HCT116 (cell line): ENCODE measurements around the gene POLD1. TPM values are rescaled to one million over a fixed set of nuclear protein-coding genes. Genes with fewer than 3 reads are reported as not detected.

Experiments used
- ATAC-seq: fragments of 200-7000 bp; cut with Tn5 transposase; 2 replicates; pipeline ENCODE4 v1.9.1; 2020; ENCODE audit warnings: mild to moderate bottlenecking, moderate library complexity
- BruUV-seq: library from RNA; stranded (reverse); fragments of 400-500 nt; replicated peaks from 2 replicates; lab custom pipeline; 2021; lab: Mats Ljungman, UMichigan
- CTCF ChIA-PET: fragments of 300-600 bp; sonication (Branson Sonifier 250); formaldehyde crosslinking; loops from one replicate; lab custom pipeline; 2021; ENCODE audit warnings: antibody characterized with exemption; lab: Charles Lee
- POLR2A ChIA-PET: fragments of 300-600, 350-600 bp; sonication (Branson Sonifier 250); formaldehyde crosslinking; loops from one replicate; lab custom pipeline; 2021; ENCODE audit warnings: antibody characterized with exemption; lab: Charles Lee
- RAD21 ChIA-PET, 2 experiments: fragments of 300-600 bp; sonication (Branson Sonifier 250); formaldehyde crosslinking; loops; one replicate each; lab custom pipeline; 2023; ENCODE audit warnings: low total read pairs in 2 of 2; ENCODE audit not compliant: uncharacterized antibody in 2 of 2, unreplicated experiment in 2 of 2, low non-redundant PET in 1 of 2; lab: Charles Lee
- DNase-seq: peaks from one replicate; pipeline ENCODE4 v3.0.0-alpha.2; 2010; ENCODE audit warnings: low read depth, low spot score
- H2AFZ ChIP-seq: fragments of 200-600 bp; shearing (Covaris generic), sonication (generic); 2 replicates; pipeline ENCODE4 v1.6.1; 2017; ENCODE audit warnings: low read depth, mixed run types, mixed read lengths, antibody characterized with exemption, low read length; ENCODE audit not compliant: poor library complexity, severe bottlenecking
- H3K27ac ChIP-seq: 2 replicates; pipeline ENCODE4 v1.5.1; 2012; ENCODE audit warnings: low read depth, low read length
- H3K27me3 ChIP-seq: fragments of 200-600 bp; sonication (generic); 2 replicates; pipeline ENCODE4 v1.6.1; 2016; ENCODE audit warnings: mixed run types, low read length, mixed read lengths; ENCODE audit not compliant: insufficient read depth
- H3K36me3 ChIP-seq, 2 experiments: fragments of 200-500 bp in 1 of 2; fragments of 200-600 bp in 1 of 2; sonication (Bioruptor generic) in 1 of 2; sonication (generic) in 1 of 2; 2 replicates each; pipeline versions ENCODE4 v1.5.1 to v1.6.1; 2014 to 2016; ENCODE audit warnings: low read length in 2 of 2, inconsistent platforms in 1 of 2, mixed read lengths in 1 of 2, mixed run types in 1 of 2; ENCODE audit not compliant: insufficient read depth in 2 of 2, control insufficient read depth in 1 of 2
- H3K4me1 ChIP-seq, 2 experiments: fragments of 200-600 bp in 1 of 2; sonication (generic) in 1 of 2; 2 replicates each; pipeline versions ENCODE4 v1.5.1 to v1.6.1; 2012 to 2017; ENCODE audit warnings: low read length in 2 of 2, inconsistent platforms in 1 of 2, mild to moderate bottlenecking in 1 of 2, mixed read lengths in 1 of 2, mixed run types in 1 of 2, moderate library complexity in 1 of 2; ENCODE audit not compliant: insufficient read depth in 2 of 2, control insufficient read depth in 1 of 2
- H3K4me2 ChIP-seq: fragments of 200-600 bp; sonication (generic); 2 replicates; pipeline ENCODE4 v1.6.1; 2017; ENCODE audit warnings: mixed run types, low read length, mixed read lengths
- H3K4me3 ChIP-seq, 2 experiments: fragments of 200-600 bp in 1 of 2; sonication (generic) in 1 of 2; replicated peaks in 1 of 2; 2 replicates each; pipeline ENCODE4 v1.5.1; 2011 to 2016; ENCODE audit warnings: low read length in 2 of 2, control low read depth in 1 of 2, low read depth in 1 of 2, mild to moderate bottlenecking in 1 of 2, mixed read lengths in 1 of 2, mixed run types in 1 of 2
- H3K79me2 ChIP-seq: fragments of 200-600 bp; sonication (generic); 2 replicates; pipeline ENCODE4 v1.6.1; 2017; ENCODE audit warnings: mild to moderate bottlenecking, mixed run types, low read length, moderate library complexity, mixed read lengths; ENCODE audit not compliant: insufficient read depth
- H3K9ac ChIP-seq: fragments of 200-600 bp; sonication (generic); 2 replicates; pipeline ENCODE4 v1.6.1; 2016; ENCODE audit warnings: low read length, mixed read lengths
- H3K9me2 ChIP-seq: fragments of 200-600 bp; sonication (generic), shearing (Covaris generic); 2 replicates; pipeline ENCODE4 v1.6.1; 2017; ENCODE audit warnings: mixed run types, mild to moderate bottlenecking, moderate library complexity; ENCODE audit not compliant: insufficient read depth
- H3K9me3 ChIP-seq, 2 experiments: fragments of 200-500 bp in 1 of 2; fragments of 200-600 bp in 1 of 2; sonication (Bioruptor generic) in 1 of 2; sonication (generic) in 1 of 2; 2 replicates each; pipeline ENCODE4 v1.6.1; 2014 to 2017; ENCODE audit warnings: low read length in 2 of 2, mixed read lengths in 2 of 2, inconsistent platforms in 1 of 2, low read depth in 1 of 2, mild to moderate bottlenecking in 1 of 2, mixed run types in 1 of 2, moderate library complexity in 1 of 2; ENCODE audit not compliant: control insufficient read depth in 1 of 2, insufficient read depth in 1 of 2
- H4K20me1 ChIP-seq: fragments of 200-600 bp; sonication (generic), shearing (Covaris generic); 2 replicates; pipeline ENCODE4 v1.6.1; 2017; ENCODE audit warnings: mixed run types, mild to moderate bottlenecking, moderate library complexity; ENCODE audit not compliant: insufficient read depth
- ELF1 ChIP-seq: IDR thresholded peaks from 2 replicates; pipeline ENCODE4 v1.6.1; 2012; ENCODE audit warnings: low read depth, borderline replicate concordance
- FOSL1 ChIP-seq: IDR thresholded peaks from 2 replicates; pipeline ENCODE4 v1.6.1; 2012; ENCODE audit warnings: low read depth
- JUND ChIP-seq: IDR thresholded peaks from 2 replicates; pipeline ENCODE4 v1.6.1; 2012
- POLR2A ChIP-seq: IDR thresholded peaks from 2 replicates; pipeline ENCODE4 v1.7.0; 2011; ENCODE audit warnings: borderline replicate concordance; ENCODE audit not compliant: insufficient read depth, insufficient read length; ENCODE audit errors: extremely low read depth
- POLR2AphosphoS5 ChIP-seq: IDR thresholded peaks from 2 replicates; pipeline ENCODE4 v1.6.1; 2011; ENCODE audit warnings: mild to moderate bottlenecking, low read depth, low read length, moderate library complexity
- SRF ChIP-seq: IDR thresholded peaks from 2 replicates; pipeline ENCODE4 v1.6.1; 2012; ENCODE audit warnings: low read depth
- TCF7L2 ChIP-seq: IDR thresholded peaks from 2 replicates; pipeline ENCODE4 v1.7.0; 2011; ENCODE audit warnings: borderline replicate concordance, inconsistent platforms; ENCODE audit not compliant: insufficient read depth, insufficient read length; ENCODE audit errors: extremely low read depth
- ZFX ChIP-seq: fragments of 450-650 bp; IDR thresholded peaks from 2 replicates; pipeline ENCODE4 v1.6.1; 2017
- intact Hi-C: fragments of 100-400 bp; cut with micrococcal nuclease; formaldehyde crosslinking; loops from 2 replicates; pipeline ENCODE4 v1.10.0; 2022
- total RNA-seq: library from RNA; stranded (reverse); gene quantifications from one replicate; pipeline ENCODE4 v1.2.1, GENCODE V29; 2021; ENCODE audit not compliant: unreplicated experiment
- TF ChIP-seq, protein P1 (sequence below): IDR thresholded peaks from 2 replicates; pipeline ENCODE4 v1.6.1; 2012; ENCODE audit warnings: low read depth

POLD1 gene
- total RNA-seq, 1 experiment from 2014 or later, result 122 TPM

DNA sequence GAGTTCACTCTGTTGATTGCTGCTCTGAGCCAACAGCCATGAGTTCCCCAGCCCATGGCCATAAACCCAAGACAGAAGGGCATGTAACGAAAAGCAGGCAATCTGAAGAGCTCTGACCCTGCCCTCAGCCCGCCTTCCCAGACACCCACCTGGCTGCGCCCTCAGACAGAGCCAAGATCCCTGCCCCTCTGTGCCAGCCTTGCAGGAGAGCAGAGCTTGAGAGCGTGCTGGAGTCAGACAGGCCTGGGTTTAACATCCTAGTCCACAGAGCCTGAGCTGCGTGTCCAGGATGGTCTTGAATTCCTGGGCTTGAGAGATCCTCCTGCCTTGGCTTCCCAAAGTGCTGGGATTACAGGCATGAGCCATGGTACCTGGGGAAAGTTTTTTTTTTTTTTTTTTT lies 73.2 kb downstream of the POLD1 start:
- no peak overlapping the region for H3K4me2 ChIP-seq
- no peak for DNase-seq
- CTCF ChIA-PET, result interaction anchor here (0.6 kb wide), 1 partner anchor 248 kb away, joined by 3 read pairs; no protein-coding TSS in a partner anchor
- BruUV-seq, result no TSS peak
- POLR2A ChIA-PET, result interaction anchor here (0.7 kb wide), 1 partner anchor 115 kb away, joined by 3 read pairs; no protein-coding TSS in a partner anchor
- H3K9ac ChIP-seq, result no peak overlapping the region
- intact Hi-C loops, result no loop called here
- no peak overlapping the region for H3K27ac ChIP-seq
- no peaks in the 10 kb centered on the region for H3K27me3 ChIP-seq
- peaks cover 7 to 24% of the 10 kb centered on the region in 2 experiments for H3K4me1 ChIP-seq
- no peak overlapping the region for H2AFZ ChIP-seq
- H3K79me2 ChIP-seq, result no peaks in the 10 kb centered on the region
- H3K9me2 ChIP-seq, result no peaks in the 10 kb centered on the region
- ATAC-seq, result no peak
- H3K9me3 ChIP-seq, result no peaks in the 10 kb centered on the region
- H3K36me3 ChIP-seq, result no peaks in the 10 kb centered on the region
- RAD21 ChIA-PET, result no interaction called here
- no peak overlapping the region for H3K4me3 ChIP-seq
- TF ChIP-seq FOSL1 (no peak), TCF7L2 (no peak), SRF (no peak), POLR2A (no peak), POLR2AphosphoS5 (no peak), ZFX (no peak), JUND (no peak), ELF1 (no peak)
- TF ChIP-seq, protein P1, sequence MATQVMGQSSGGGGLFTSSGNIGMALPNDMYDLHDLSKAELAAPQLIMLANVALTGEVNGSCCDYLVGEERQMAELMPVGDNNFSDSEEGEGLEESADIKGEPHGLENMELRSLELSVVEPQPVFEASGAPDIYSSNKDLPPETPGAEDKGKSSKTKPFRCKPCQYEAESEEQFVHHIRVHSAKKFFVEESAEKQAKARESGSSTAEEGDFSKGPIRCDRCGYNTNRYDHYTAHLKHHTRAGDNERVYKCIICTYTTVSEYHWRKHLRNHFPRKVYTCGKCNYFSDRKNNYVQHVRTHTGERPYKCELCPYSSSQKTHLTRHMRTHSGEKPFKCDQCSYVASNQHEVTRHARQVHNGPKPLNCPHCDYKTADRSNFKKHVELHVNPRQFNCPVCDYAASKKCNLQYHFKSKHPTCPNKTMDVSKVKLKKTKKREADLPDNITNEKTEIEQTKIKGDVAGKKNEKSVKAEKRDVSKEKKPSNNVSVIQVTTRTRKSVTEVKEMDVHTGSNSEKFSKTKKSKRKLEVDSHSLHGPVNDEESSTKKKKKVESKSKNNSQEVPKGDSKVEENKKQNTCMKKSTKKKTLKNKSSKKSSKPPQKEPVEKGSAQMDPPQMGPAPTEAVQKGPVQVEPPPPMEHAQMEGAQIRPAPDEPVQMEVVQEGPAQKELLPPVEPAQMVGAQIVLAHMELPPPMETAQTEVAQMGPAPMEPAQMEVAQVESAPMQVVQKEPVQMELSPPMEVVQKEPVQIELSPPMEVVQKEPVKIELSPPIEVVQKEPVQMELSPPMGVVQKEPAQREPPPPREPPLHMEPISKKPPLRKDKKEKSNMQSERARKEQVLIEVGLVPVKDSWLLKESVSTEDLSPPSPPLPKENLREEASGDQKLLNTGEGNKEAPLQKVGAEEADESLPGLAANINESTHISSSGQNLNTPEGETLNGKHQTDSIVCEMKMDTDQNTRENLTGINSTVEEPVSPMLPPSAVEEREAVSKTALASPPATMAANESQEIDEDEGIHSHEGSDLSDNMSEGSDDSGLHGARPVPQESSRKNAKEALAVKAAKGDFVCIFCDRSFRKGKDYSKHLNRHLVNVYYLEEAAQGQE, result no peak
- TF ChIP-seq, all 23 proteins: peak for 0
- no peaks in the 10 kb centered on the region for H4K20me1 ChIP-seq
